Ascending aorta (tissue), 2 donors: ENCODE data around the gene PDZRN3. TPM values are rescaled to one million over a fixed set of nuclear protein-coding genes. Genes with fewer than 3 reads are reported as not detected.

Source experiments
- DNase-seq, 2 donors: peaks; one replicate each; pipeline ENCODE4 v3.0.0-alpha.2; 2019; ENCODE audit warnings: low spot score in 2 of 2
- H3K27ac ChIP-seq, 2 donors: fragments of 200-600 bp; sonication (generic); one replicate each; pipeline ENCODE4 v1.5.1; 2016 to 2017; ENCODE audit warnings: mild to moderate bottlenecking in 1 of 2
- H3K27me3 ChIP-seq: fragments of 200-600 bp; sonication (generic); one replicate; pipeline ENCODE4 v1.5.1; 2017
- H3K36me3 ChIP-seq, 2 donors: fragments of 200-600 bp; sonication (generic); one replicate each; pipeline ENCODE4 v1.5.1; 2016
- H3K4me1 ChIP-seq, 2 donors: fragments of 200-600 bp; sonication (generic); one replicate each; pipeline ENCODE4 v1.5.1; 2016 to 2017; ENCODE audit warnings: mild to moderate bottlenecking in 1 of 2
- H3K4me3 ChIP-seq, 2 donors: fragments of 200-600 bp; sonication (generic); one replicate each; pipeline ENCODE4 v1.5.1; 2016 to 2017; ENCODE audit warnings: mild to moderate bottlenecking in 1 of 2
- H3K9me3 ChIP-seq, 2 donors: fragments of 200-600 bp; sonication (generic); one replicate each; pipeline ENCODE4 v1.5.1; 2016
- intact Hi-C: fragments of 100-400 bp; cut with DNase I; formaldehyde crosslinking; loops from one replicate; pipeline ENCODE4 v1.15.1; 2023
- total RNA-seq: library from RNA; depleted of rRNA; stranded (reverse); fragments of >200 nt; gene quantifications from one replicate; pipeline ENCODE4 v1.1.0, GENCODE V29; 2016
- TF ChIP-seq, protein P1 (sequence below), 3 experiments: fragments of 200-600 bp in 2 of 3; fragments of 450-650 bp in 1 of 3; sonication (generic) in 2 of 3; IDR thresholded peaks; one replicate each; pipeline ENCODE4 v1.5.1; 2016 to 2019; ENCODE audit warnings: antibody characterized with exemption in 3 of 3, mild to moderate bottlenecking in 1 of 3, moderate library complexity in 1 of 3

The PDZRN3 gene
- total RNA-seq, 1 donor from 2014 or later, result 71.9 TPM

DNA sequence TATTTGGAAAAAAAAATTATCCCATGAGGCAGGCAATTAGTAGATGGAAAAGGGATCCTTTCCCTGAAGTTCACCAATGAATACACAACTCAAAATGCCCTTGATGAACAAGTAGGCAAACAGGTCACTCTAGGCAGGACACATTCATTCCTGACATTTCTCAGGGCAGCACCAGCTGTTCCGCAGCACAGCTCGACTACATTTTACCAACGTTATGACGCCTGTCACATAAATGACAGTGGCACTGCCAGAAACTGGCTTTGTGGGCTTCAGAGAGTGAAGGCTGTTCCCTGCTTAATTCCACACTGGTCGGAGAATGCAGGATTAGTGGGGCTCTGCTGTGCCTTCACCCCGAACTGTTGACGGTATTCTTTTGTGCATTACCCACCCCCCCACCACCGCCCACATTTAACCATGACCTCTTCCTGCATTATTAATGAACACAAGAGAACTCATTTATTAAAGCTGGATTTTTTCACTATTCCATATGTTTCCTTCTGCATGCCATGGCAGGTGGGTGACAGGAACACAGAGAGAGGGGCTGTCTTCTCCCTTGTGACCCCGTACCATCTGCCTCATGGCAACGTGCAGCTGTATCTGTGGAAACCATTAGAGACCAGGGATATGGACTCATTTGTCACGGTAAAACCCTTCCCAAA is 197.6 kb downstream of the PDZRN3 start:
- H3K27me3 ChIP-seq, result no peaks in the 10 kb centered on the region
- no peak overlapping the region for H3K4me3 ChIP-seq
- no peak overlapping the region for H3K27ac ChIP-seq
- H3K36me3 ChIP-seq, result no peaks in the 10 kb centered on the region
- H3K9me3 ChIP-seq, result no peaks in the 10 kb centered on the region
- DNase-seq, result no peak
- TF ChIP-seq, protein P1, sequence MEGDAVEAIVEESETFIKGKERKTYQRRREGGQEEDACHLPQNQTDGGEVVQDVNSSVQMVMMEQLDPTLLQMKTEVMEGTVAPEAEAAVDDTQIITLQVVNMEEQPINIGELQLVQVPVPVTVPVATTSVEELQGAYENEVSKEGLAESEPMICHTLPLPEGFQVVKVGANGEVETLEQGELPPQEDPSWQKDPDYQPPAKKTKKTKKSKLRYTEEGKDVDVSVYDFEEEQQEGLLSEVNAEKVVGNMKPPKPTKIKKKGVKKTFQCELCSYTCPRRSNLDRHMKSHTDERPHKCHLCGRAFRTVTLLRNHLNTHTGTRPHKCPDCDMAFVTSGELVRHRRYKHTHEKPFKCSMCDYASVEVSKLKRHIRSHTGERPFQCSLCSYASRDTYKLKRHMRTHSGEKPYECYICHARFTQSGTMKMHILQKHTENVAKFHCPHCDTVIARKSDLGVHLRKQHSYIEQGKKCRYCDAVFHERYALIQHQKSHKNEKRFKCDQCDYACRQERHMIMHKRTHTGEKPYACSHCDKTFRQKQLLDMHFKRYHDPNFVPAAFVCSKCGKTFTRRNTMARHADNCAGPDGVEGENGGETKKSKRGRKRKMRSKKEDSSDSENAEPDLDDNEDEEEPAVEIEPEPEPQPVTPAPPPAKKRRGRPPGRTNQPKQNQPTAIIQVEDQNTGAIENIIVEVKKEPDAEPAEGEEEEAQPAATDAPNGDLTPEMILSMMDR (IDR thresholded peaks at IDR 0.05), result no peak
- intact Hi-C loops, result no loop called here
- H3K4me1 ChIP-seq, result peaks cover 0 to 30% of the 10 kb centered on the region in 2 donors

DNA sequence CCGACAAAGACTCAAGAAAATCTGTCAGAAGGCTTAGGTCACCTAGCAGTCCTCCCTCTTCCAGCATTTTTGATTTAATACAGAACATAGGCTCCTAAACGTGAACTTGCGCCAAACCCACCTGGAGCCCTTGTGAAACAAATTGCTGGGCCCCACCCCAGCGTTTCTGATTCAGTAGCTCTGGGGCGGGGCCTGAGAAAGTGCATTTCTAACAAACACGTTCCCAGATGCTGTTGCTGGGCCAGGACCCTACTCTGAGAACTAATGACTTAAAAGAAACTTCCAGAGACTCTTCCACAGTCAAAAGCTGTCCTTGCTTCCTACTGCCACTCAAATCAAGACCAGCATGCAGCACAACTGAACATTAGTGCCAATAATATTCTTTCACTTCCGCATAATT is 198.1 kb downstream of the PDZRN3 start:
- DNase-seq, result no peak
- Histone ChIP-seq H3K9me3 (no peaks in the 10 kb centered on the region), H3K4me1 (peaks cover 0 to 26% of the 10 kb centered on the region in 2 donors), H3K4me3 (no peak overlapping the region), H3K27ac (no peak overlapping the region), H3K27me3 (no peaks in the 10 kb centered on the region), H3K36me3 (no peaks in the 10 kb centered on the region)
- TF ChIP-seq, protein P1 (IDR thresholded peaks at IDR 0.05), result no peak
- intact Hi-C loops, result no loop called here

GRCh38 chr3:73423116-73423515 is 201.6 kb downstream of the PDZRN3 start:
- DNase-seq, result no peak
- Histone ChIP-seq H3K27me3 (no peaks in the 10 kb centered on the region), H3K4me1 (peaks cover 0 to 37% of the 10 kb centered on the region in 2 donors), H3K36me3 (no peaks in the 10 kb centered on the region), H3K9me3 (no peaks in the 10 kb centered on the region), H3K27ac (peak overlapping the region in 1 of 2 donors; percentile 17), H3K4me3 (peak overlapping the region in 1 of 2 donors; percentile 4)
- intact Hi-C loops, result loop anchor here (5.0 kb wide), 1 partner anchor 994 kb away; no protein-coding TSS in a partner anchor
- TF ChIP-seq, protein P1 (IDR thresholded peaks at IDR 0.05), result no peak

DNA sequence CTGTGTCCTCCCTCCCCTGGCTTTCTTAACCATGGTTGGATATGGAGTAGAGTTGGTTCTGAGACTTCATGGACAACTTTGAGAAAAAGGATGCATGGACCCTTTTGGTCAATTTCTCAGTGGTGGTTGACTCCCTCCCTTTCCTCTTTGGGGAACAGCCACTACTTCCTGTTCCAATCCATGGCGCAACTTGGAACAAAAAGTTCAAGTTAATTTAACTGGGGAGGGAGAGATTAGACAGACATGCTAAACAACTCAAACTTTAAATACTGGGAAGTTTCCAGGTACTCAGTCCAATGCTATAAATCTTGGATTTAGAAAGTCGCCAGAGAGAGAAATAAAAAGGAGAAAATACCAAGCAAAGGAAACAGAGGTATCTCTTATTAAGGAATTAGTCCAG is 202.2 kb downstream of the PDZRN3 start:
- no peaks in the 10 kb centered on the region for H3K9me3 ChIP-seq
- no peaks in the 10 kb centered on the region for H3K27me3 ChIP-seq
- peak overlapping the region in 1 of 2 donors; percentile 17 for H3K27ac ChIP-seq
- DNase-seq, result no peak
- peaks cover 0 to 37% of the 10 kb centered on the region in 2 donors for H3K4me1 ChIP-seq
- no peaks in the 10 kb centered on the region for H3K36me3 ChIP-seq
- intact Hi-C loops, result loop anchor here (5.0 kb wide), 1 partner anchor 995 kb away; no protein-coding TSS in a partner anchor
- H3K4me3 ChIP-seq, result peak overlapping the region in 1 of 2 donors; percentile 4
- TF ChIP-seq, protein P1 (IDR thresholded peaks at IDR 0.05), result no peak

DNA sequence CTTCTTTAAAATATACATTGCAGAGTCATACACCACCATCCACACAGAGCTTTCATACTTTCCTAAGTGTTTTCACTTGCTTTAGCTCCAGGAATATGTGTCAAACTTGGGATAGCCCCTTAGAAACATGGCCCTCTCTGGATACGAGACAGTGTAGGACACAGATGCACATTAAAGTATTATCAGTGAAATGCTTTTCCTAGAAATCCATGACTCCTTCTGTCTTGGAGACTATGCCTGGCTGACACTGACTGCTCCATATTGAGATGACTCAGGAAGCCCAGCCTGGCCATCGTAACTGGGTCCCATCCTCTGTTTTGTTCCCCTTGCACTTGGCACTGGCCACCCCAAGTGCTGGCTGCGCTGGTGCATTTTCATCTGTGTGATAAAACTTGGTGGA is 204.8 kb downstream of the PDZRN3 start:
- Histone ChIP-seq H3K27me3 (no peaks in the 10 kb centered on the region), H3K27ac (peak overlapping the region; percentile 11 to 50), H3K4me1 (peaks cover 0 to 28% of the 10 kb centered on the region in 2 donors), H3K9me3 (no peaks in the 10 kb centered on the region), H3K4me3 (peak overlapping the region; percentile 10 to 22), H3K36me3 (no peaks in the 10 kb centered on the region)
- intact Hi-C loops, result loop anchor here (5.0 kb wide), 1 partner anchor 997 kb away; no protein-coding TSS in a partner anchor
- TF ChIP-seq, protein P1 (IDR thresholded peaks at IDR 0.05), result no peak
- DNase-seq, result no peak
